Measurements from ENCODE around the gene STXBP6.

DNA sequence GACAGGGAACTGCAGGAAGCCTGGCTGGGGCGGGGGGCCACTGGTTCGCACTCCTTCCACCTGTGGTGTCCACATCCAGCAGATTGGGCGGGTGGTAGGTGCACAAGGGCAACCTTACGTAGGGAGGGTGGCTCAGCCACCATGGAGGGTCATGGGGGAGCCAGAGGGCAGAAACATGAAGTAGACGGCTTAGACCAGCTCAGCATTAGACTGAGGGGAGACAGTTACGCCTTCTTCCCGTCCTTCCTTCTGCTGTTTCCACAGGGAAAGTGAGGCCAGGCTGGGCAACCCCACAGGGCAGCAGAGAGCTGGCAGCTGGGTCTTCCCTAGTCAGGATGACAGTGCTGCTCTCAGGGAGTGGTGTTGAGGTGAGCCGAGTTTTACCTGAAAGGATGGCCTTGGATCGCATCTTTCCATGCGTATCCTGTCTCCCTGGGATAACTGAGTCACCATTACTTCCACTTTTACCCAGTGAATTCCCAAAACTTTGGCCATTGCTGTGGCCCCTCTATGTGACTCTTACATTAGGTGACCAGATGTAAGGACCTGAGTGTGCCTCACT, 245.9 kb downstream of the STXBP6 start:
- no peak for TF ChIP-seq POLR2AphosphoS5 (IDR thresholded peaks at IDR 0.05; ENCODE audit: borderline replicate concordance, low read depth, low read length)
- no peak for TF ChIP-seq EZH2 (IDR thresholded peaks at IDR 0.05)
- TF ChIP-seq FOXP2 (optimal IDR thresholded peaks at IDR 0.05; ENCODE audit: control extremely low read depth, extremely low read length, insufficient read depth) = no peak
